ENCODE results near the gene FUCA2.
A peak's percentile ranks its signal among the peaks of the same experiment; 100 is the strongest.
"Not testable (repeated sequence)": the region's sequence is repeated elsewhere in the genome, so short reads cannot be mapped to it uniquely, and the experiment has no call there.

Gene FUCA2

GRCh38 chr6:143498428-143498827 lies 13.1 kb downstream of the FUCA2 start:
- no peak for DNase-seq (ENCODE audit: low spot score)

- DNase-seq (ENCODE audit: low spot score) = no peak
These were observed 14.5 kb downstream of the FUCA2 start for GRCh38 chr6:143496974-143497373.

- DNase-seq (ENCODE audit: low spot score) = no peak
These were observed 20.7 kb downstream of the FUCA2 start for GRCh38 chr6:143490775-143491174.

- no peak for DNase-seq (ENCODE audit: low spot score)
These were observed 21.3 kb downstream of the FUCA2 start for GRCh38 chr6:143490244-143490643.

- no peak for DNase-seq (ENCODE audit: low spot score)
These were observed 24.8 kb downstream of the FUCA2 start for GRCh38 chr6:143486752-143487151.

GRCh38 chr6:143485967-143486366 lies 25.6 kb downstream of the FUCA2 start:
- DNase-seq (ENCODE audit: low spot score) = no peak

GRCh38 chr6:143482593-143482992 lies 28.9 kb downstream of the FUCA2 start:
- no peak for DNase-seq (ENCODE audit: low spot score)

GRCh38 chr6:143478479-143479062 lies 32.9 kb downstream of the FUCA2 start:
- peak; percentile 4 for DNase-seq (ENCODE audit: low spot score)

- no peak for DNase-seq (ENCODE audit: low spot score)
These were observed 35.0 kb downstream of the FUCA2 start for GRCh38 chr6:143476545-143476944.

GRCh38 chr6:143471822-143472221 lies 39.7 kb downstream of the FUCA2 start:
- no peak for DNase-seq (ENCODE audit: low spot score)

- not testable (repeated sequence) for DNase-seq (ENCODE audit: low spot score)
These were observed 42.7 kb downstream of the FUCA2 start for GRCh38 chr6:143468823-143469222.

- no peak for DNase-seq (ENCODE audit: low spot score)
These were observed 43.5 kb downstream of the FUCA2 start for GRCh38 chr6:143468026-143468425.

GRCh38 chr6:143465546-143465945 lies 46.0 kb downstream of the FUCA2 start:
- DNase-seq (ENCODE audit: low spot score) = no peak

- DNase-seq (ENCODE audit: low spot score) = no peak
These were observed 53.8 kb downstream of the FUCA2 start for GRCh38 chr6:143457563-143458359.

- DNase-seq (ENCODE audit: low spot score) = no peak
These were observed 60.0 kb downstream of the FUCA2 start for GRCh38 chr6:143451531-143451930.

- DNase-seq (ENCODE audit: low spot score) = peak; percentile 89
These were observed 60.8 kb downstream of the FUCA2 start, which contains the start of the genes ADAT2 and PEX3 for GRCh38 chr6:143450453-143451371. Gene ADAT2, minus strand, starts transcription at chr6:143450695. Its CDS starts 37 bp downstream, at chr6:143450658. Gene PEX3, plus strand, starts transcription at chr6:143450805. Its CDS starts 238 bp downstream, at chr6:143451043.

GRCh38 chr6:143449714-143450452 lies 61.6 kb downstream of the FUCA2 start:
- DNase-seq (ENCODE audit: low spot score) = peak; percentile 30

- DNase-seq (ENCODE audit: low spot score) = no peak
These were observed 62.3 kb downstream of the FUCA2 start for GRCh38 chr6:143449082-143449713.

GRCh38 chr6:143447865-143448264 lies 63.7 kb downstream of the FUCA2 start:
- DNase-seq (ENCODE audit: low spot score) = not testable (repeated sequence)

All from germinal center (tissue), 1 donor.